GM18498 (cell line): ENCODE measurements around the gene TNKS1BP1.
A peak's percentile ranks its signal among the peaks of the same experiment; 100 is the strongest.
"Not testable (repeated sequence)": the region's sequence is repeated elsewhere in the genome, so short reads cannot be mapped to it uniquely, and the experiment has no call there.

Source experiments
- ATAC-seq: cut with Tn5 transposase; IDR thresholded peaks from one replicate; pipeline ENCODE4 v1.9.1; 2021; ENCODE audit warnings: mild to moderate bottlenecking, moderate library complexity; ENCODE audit not compliant: unreplicated experiment

Gene TNKS1BP1

DNA sequence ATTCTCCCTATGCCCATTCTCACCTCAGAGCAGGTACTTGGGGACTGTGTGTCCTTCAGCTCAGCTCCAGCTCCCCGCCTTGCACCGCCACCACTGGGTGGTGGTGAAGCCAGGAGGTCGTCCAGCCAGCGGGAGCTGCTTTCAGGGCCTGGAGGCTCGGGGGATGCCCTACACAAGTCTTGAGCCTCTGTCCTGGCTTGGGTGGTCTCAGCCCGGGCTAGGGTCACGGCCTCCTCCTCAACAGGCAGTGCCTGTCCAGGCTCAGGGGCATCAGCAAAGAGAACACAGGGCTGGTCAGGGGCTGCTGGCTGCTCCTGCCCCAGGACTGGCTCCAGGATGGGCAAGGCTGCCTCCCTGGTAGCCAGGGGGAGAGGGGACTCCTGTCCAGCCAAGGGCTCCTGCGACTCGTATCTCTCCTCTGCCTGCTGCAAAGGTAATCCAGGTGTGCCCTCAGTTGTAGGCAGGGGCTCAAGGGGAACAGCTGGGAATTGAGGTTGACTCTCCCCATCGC, 12.2 kb downstream of the TNKS1BP1 start:
- ATAC-seq = no peak

DNA sequence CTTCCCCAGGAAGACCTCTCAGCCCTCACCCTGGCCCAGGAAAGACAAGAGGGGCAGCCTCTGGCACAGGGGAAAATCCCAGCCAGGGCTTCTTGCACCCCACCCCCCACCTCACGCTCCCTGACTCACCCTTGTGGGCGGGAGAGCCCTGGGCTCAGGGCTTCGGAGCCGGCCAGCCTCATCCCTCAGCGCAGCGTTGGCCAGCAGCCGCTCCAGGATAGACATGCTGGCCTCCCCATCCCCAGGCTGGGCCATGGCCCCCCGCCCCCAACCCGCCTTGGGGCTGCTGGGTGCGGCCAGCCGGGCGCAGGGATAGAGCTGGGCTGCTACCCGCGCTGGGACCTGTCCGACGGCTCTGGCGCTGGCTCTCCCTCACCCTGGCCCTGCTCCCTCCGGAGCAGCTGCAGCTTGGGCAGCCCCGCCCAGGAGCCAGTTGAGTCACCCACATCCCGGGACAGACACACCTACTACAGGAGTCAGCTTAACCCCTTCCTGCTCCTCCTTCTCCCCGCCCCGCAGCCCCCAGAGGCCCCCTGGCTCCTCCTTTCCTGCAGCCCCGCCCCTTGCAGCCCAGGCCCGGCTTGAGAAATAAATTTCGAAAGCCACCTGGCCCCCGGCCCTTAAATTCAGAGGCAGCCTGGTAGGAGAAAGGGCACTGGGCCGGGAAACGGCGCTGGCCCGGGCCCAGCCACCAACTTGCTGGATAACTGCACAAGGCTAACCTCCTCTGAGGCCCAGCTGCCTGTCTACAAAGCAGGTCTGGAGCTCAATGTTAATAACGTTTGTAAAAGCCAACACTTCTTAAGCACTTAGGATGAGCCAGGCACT, 13.4 kb downstream of the TNKS1BP1 start:
- peak; percentile 96 for ATAC-seq

DNA sequence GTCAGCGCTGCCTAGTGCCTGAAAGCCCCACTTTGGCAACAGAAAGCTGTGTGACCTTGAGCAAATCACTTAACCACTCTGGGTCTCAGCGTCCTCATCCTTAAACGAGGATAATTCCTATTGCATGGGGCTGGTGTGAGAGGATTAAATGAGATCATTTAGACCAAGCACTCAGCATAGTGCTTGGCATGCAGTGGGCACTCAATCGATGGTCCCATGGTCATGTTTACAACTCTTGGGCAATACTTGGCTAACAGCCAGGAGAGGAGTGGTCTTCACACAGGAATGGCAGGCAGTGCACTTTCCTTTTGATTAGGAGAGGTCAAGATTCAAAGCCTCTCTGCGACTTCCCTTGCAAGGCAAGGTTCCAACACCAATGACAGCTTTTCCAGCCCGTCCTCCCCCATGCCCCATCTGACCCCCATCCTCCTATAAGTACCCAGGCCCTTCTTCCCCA, 14.1 kb downstream of the TNKS1BP1 start:
- ATAC-seq = no peak

DNA sequence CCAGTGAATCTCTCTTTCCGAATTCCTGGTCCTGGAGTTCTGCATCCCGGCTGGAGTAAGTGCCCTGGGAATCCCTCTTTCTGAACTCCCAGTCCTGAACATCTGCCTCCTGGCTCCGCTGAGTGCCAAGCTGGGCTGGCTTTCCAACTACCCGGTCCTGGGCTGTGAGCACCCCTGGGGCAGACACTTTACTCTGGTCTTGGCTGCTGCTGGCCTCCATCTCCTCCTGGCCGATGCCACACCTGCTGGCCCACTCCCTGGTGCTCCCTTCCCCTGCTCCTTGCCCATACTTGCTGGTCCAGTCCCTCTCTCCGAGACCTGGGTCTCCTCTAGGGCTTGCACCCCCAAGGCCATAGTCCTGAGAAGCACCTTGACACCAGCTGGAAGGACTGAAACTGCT, 14.7 kb downstream of the TNKS1BP1 start:
- ATAC-seq = no peak

DNA sequence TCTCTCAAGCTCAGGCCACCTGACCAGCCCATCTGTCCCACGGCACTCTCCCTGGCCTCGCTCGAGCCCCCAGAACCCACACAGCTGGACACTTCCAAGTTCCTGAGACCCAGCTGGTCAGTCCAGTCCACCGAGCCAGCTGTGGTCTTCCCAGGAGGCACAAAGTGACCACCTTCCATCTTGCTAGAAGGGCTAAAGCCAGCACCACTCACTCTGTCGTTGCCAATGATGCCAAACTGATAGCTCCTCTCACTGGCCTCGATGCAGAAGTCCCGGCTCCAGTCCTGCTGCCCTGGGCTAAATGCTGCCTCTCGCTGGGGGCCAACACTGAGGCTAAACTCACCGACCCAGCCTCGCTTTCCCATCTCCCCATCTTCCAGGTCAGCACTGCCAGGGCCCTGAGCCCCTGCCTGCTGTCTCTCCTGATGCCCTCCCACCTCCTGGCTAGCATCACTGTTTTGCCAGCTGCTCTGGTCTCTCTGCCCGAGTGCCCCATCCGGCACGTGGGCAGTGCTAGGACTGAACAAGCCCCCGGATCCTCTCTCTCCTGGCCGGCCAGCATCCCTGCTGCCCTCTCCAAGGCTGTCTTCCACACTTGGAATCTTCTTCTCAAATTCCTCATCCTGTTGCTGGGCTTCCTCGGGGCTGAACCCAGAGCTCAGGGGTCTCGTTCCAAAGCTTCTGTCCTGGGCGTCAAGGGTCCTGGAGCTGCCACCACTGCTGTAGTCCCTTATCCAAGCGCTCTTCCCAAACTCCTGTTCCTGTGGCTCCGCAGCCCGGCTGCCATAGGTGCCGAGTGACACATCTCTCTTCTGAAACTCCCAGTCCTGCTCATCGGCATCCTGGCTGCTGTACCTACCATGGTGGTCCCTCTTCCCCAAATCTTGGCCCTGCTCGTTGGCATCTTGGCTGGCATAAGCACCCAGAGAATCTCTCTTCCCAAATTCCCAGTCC, 15.4 kb downstream of the TNKS1BP1 start:
- ATAC-seq = no peak

DNA sequence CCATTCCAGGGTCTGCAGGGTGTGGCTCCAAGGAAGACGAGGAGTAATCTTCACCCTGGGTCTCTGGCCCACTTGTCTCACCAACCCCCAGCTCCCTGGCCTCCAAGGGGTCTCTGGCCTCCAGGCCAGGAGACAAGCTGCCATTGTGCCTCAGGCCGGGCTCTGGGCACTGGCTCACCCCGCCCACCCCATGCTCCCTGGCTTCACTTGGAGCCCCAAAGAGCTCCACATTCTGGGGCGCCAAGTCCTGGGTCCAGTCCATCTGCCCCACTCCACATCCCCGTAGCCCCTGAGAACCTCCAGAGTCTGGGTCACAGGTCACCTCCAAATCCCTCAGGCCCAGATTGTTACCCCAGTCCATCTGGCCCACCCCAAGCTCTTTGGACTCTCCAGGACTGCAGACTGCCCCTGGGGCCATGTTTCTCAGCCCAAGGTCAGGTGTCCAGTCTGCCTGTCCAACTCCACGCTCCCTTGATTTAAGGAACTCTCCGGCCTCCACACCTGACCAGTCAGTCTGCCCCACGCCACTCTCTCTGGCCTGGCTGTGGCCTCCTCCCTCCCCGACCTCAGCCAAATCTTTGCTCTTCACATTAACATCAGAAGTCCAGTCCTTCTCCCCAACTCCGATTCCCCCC, 16.2 kb downstream of the TNKS1BP1 start:
- ATAC-seq = no peak

DNA sequence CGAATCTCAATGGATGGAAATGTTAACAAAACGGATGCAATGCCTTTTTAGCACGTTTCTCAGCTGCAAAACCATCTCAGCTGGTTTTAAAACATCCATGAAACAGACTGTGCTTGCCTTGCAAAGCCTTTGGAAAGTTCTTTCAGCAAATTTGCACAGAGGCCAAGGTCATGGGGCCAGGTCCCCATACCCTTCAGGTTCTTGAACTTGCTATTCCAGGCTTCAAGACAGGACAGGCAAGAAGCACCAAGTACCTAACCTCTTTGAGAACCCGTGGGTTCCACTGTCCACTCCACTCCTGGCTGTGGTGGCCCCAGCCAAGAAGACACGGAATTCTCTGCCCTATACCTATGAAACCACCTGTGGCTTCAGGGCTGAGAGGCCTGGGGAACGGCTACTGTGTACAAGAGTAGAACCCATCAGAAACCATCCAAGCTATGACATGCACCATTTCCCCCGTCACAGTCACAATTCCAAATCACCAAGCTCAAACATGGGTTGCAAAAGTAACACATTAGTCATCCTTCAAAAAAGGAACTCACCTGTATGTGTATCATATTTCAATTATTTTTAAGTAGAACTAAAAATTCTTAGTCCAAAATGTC, 17.0 kb downstream of the TNKS1BP1 start:
- ATAC-seq = no peak

DNA sequence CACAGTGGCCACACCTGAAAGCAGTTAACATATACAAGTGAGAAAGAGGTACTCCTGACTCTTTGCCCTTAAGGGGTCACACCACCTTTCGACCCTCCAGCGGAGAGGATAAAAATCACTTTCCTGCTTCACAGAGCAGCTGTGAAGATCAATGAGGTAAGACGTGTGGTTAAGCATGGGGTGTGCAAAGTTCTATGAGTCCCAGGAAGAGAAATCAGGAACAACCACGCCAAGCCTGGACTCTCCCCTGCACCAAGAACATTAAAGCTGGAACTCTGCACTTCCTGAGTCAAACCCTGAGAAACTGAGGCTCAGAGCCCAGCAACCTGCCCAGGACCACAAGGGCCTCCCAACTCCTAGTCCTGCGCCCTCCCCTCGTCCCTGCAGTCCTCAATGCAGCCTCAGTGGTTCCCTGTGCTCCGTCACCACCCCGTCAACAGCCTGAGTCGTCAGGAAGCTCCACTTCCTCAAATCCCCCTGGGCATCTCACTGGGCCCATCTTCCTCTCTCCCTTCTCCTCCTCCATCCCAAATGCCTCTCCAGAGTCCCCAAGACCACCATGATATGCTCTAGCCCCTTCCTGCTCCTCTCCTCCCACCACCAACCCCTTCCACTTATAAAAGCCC, 17.7 kb downstream of the TNKS1BP1 start:
- no peak for ATAC-seq

DNA sequence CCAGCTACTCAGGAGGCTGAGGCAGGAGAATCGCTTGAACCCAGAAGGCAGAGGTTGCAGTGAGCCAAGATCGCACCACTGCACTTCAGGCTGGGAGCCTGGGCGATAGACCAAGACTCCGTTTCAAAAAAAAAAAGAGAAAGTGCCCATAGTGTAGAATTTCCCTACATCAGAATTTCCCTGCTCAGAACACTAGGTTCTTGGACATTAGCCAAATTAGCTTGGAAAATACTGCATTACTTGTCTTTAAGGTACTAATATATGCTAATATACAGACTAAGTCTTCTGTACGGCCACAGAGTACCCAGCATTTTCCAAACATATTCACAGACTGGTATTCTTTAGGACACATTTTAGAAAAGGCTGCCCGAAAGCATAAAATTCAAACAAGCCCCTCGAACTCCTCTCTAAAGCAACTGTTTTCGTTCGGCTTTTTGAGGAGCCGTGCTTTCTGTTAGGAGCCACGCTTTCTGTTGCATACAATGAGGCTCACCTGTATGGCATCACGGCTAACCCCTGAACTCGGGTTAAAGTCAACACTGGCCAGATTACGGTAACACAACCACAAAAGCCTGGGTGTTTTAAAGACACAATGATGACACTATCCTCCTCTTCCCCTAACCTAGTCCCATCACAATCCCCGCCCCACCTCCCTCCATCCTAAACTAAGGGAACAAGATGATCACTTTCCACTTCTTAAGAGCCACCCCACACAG, 18.4 kb downstream of the TNKS1BP1 start:
- no peak for ATAC-seq

DNA sequence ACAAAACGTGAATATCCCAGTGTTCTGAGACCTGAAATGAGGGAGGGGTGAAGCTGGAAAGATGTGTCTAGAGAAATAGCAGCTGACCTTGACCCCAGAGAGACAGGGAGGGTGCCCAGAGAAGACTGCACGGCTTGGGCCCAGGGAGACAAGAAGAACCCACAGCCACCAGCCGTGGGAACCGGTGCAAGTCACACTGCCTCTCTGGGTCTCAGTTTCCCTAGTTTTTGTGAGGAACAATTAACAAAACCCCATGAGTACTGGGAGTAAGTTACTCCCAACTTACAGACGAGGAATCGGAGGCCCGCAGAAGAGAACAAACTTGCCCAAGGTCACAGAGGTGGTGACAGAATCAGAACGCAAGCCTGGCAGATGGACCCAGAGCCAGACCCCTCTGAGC, 19.2 kb downstream of the TNKS1BP1 start:
- ATAC-seq = no peak

DNA sequence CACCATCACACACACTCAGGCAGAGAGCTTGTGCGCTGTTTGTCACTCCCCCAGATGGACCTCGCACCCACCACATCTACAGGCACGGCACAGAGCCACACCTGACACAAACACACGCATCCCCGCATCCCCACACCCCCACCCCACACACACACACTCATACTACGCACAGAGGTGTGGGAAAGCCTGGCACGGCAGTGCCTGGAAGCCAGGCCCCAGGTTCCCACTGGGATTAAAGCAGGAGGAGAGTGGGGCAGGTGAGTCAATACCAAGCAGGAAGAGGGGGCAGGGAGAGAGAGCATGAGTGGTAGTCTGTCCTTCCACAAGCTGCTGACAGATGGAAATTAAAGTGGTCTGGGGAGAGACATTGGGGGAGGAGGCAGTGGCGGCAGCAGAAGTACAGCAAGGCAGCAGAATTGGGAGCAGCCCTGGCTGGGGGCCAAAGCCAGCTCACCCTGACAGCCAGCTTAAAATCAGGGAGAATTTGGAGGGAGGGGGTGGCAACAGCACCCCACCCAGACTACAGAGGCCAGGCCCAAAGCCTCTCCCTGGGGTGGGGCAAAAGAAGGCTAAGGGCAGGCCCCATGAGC, 20.7 kb downstream of the TNKS1BP1 start:
- ATAC-seq = no peak

DNA sequence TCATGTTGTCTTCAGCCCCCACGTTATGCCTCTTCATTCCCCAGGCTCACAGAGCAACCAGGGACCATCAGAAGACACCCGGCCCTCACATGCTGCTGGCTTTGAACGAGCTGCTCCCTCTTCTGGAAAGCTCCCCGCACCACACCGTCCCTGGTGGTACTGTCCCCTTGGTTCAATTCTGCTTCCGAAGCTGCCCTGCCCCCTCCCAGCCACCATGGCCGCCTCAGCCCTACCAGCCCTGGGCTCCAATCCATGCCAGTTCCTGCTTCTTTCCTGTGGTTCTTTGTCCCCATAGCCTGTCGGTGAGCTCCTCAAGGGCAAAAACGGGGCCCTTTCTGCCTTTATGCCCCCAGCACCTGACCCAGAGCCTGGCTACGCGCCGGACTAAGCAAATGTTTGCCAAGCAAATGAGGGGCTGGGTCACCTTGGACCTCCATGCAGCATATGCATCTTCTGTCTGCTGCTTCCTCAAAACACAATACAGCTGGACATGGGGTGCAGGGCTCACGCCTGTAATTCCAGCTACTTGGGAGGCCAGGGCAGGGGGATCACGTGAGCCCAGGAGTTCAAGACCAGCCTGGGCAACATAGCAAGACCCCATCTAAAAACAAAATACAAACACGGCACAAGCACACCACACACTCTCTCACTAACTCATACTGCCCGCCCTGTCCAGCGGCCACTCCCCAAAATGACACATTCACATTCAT, 21.3 kb downstream of the TNKS1BP1 start:
- ATAC-seq = no peak

DNA sequence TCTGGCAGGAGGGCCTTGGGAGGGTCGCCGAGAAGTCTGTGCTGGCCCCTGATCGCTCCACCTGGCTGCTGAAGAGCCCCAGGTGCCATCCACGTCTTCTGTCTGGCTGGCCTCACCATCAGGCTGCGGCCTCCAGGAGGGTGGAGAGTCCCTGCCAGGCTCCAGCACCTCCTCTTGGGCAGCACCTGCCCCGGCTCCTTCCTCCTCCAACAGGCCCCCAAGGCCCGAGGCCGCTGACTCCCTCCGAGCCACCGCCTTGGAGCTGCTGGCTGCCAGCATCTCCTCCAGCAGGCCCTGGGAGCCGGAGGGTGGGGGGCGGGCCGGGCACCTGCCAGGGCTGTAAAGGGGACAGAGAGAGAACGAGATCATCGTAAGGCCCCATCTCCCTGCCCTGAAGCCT, 22.3 kb downstream of the TNKS1BP1 start:
- ATAC-seq = no peak

DNA sequence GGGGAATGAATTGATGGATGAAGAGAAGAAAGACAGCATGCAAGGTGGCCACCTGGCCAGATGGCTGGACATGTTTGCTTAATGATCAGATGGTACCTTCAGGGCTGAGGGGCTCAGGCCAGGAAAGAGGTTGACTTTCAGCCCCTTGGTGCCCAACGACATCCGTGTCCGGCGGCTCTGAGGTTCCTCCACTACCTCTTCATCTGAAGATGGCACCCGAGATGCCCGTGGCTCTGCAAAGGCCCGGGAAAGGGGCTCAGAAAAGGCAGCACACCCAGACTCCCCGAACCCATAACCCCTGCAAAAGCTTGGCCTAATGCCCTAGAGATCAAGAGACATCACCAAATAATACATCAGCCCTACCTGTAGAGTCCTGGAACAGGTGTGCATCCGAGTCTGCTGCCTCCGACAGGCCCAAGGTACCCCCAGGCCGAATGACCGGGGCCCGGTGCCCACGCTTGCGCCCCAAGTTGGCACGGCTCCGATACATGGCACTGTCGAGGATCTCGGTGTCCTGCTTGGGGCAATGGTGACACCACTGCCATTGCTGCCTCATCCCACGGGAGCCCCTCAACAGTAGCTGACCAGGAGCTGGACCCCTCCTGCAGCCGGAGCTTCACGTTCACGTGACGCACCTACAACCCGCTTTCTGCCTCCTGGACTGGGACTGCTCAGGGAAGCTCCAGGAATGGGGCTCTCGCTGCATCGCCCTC, 22.9 kb downstream of the TNKS1BP1 start:
- no peak for ATAC-seq

DNA sequence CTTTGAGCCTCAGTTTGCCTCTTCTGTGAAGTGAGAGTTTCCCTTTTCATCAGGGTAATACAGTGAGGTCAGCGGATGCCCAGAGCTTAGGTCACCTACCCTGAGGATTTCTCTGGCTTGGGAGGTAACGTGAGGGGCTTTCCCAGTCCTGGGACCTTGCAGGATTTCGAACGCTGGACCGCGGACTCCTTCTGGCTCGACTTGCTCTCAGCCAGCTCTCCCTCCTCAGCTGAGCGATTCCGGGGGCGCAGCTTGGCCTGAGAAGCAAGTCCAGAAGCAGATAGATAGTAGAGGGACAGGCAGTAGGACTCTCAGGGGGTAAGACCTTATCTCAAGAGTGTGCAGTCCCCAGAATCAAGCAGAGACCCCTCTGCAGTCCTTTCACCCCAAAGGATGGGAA, 24.0 kb downstream of the TNKS1BP1 start:
- ATAC-seq = no peak

DNA sequence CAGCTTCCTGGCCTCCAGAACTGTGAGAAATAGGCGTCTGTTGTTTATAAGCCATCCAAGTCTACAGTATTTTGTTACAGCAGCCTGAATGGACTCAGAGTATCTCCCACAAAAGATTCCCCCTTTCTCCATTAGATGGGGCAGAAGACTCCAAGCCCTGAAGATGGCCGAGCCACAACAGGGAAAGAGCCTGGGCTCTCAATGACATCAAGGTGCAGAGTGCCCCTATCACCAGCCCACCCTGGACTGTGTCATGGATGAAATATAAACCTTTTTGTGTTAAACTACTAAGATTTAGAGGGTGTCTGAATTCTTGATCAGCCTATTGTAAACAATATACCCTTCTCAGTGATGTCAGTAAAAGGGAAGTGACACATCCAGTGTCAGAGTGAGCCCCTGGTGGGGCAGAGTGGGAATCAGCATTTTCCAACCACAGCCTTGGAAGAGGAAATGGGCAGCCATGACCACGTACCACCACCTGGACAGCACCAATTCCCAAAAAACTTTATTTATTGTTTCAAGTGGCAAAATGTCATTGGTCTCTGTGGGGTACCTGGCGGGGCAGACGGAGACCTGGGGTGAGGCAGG, 25.5 kb downstream of the TNKS1BP1 start:
- ATAC-seq = no peak

DNA sequence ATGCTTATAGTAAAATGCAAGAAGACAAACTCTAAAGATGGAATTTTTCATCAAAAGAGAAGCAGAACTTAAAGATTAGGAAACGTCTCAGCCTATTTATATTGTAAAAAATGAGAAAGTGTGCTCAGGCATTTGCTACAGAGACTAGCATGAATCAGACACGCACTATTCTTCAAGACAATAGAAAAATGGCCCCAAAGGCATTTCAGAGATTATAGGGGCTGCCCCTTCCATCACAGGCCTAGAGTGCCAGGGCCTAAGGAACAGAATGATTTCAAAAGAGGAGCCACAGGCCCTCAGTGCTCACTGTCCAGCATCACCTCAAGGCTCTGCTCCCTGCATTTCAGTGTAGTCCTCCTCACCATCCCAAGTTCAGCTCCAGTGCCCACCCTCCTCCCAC, 27.5 kb downstream of the TNKS1BP1 start:
- ATAC-seq = no peak

DNA sequence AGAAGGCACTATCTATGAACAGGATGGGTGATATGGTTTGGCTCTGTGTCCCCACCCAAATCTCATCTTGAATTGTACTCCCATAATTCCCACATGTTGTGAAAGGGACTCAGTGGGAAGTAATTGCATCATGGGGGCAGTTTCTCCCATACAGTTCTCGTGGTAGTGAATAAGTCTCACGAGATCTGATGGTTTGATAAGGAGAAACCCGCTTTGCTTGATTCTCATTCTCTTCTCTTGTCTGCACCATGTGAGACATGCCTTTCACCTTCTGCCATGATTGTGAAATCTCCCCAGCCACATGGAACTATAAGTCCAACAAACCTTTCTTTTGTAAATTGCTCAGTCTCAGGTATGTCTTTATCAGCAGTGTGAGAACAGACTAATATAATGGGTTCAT, 28.5 kb downstream of the TNKS1BP1 start:
- ATAC-seq = not testable (repeated sequence)
